ENCODE data around the gene SFT2D2. TPM values are rescaled to one million over a fixed set of nuclear protein-coding genes. Genes with fewer than 3 reads are reported as not detected.
A peak's percentile ranks its signal among the peaks of the same experiment; 100 is the strongest.

The SFT2D2 gene
- total RNA-seq, 2 donors from 2014 or later = 32.5 to 34.3 TPM

GRCh38 chr1:168221275-168221674 lies 4.5 kb upstream of the SFT2D2 start:
- peaks cover 10% of the 10 kb centered on the region for H3K27me3 Mint-ChIP-seq (ENCODE audit: insufficient read depth)
- Histone ChIP-seq H3K4me1 (ENCODE audit: control insufficient read depth, insufficient read depth, low read length) (peaks cover 4% of the 10 kb centered on the region), H3K9me3 (ENCODE audit: control insufficient read depth, low read length) (peaks cover 8% of the 10 kb centered on the region), H3K36me3 (ENCODE audit: control insufficient read depth, insufficient read depth, low read length) (no peaks in the 10 kb centered on the region), H3K9ac (ENCODE audit: extremely low read depth, low read length, poor library complexity, severe bottlenecking) (no peak overlapping the region), H3K4me3 (ENCODE audit: low read length) (no peak overlapping the region), H3K27me3 (ENCODE audit: control insufficient read depth, insufficient read depth, low read length, poor library complexity, severe bottlenecking) (no peaks in the 10 kb centered on the region), H3K27ac (ENCODE audit: low read depth, low read length) (no peak overlapping the region)
- no peaks in the 10 kb centered on the region for H3K36me3 Mint-ChIP-seq (ENCODE audit: low read depth)
- H3K4me3 Mint-ChIP-seq = no peak overlapping the region
- WGBS, 2 experiments (ENCODE audit: insufficient coverage in 1 of 2, insufficient read length in 1 of 2) = 90 to 92% methylated on average over 2 of the region's 2 CpGs
- TF ChIP-seq, protein P1, sequence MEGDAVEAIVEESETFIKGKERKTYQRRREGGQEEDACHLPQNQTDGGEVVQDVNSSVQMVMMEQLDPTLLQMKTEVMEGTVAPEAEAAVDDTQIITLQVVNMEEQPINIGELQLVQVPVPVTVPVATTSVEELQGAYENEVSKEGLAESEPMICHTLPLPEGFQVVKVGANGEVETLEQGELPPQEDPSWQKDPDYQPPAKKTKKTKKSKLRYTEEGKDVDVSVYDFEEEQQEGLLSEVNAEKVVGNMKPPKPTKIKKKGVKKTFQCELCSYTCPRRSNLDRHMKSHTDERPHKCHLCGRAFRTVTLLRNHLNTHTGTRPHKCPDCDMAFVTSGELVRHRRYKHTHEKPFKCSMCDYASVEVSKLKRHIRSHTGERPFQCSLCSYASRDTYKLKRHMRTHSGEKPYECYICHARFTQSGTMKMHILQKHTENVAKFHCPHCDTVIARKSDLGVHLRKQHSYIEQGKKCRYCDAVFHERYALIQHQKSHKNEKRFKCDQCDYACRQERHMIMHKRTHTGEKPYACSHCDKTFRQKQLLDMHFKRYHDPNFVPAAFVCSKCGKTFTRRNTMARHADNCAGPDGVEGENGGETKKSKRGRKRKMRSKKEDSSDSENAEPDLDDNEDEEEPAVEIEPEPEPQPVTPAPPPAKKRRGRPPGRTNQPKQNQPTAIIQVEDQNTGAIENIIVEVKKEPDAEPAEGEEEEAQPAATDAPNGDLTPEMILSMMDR (conservative IDR thresholded peaks at IDR 0.05) = no peak
- peaks cover 11% of the 10 kb centered on the region for H3K9me3 Mint-ChIP-seq
- DNase-seq = no peak
- no peak overlapping the region for H3K27ac Mint-ChIP-seq
- H3K4me1 Mint-ChIP-seq = peaks cover 6% of the 10 kb centered on the region

DNA sequence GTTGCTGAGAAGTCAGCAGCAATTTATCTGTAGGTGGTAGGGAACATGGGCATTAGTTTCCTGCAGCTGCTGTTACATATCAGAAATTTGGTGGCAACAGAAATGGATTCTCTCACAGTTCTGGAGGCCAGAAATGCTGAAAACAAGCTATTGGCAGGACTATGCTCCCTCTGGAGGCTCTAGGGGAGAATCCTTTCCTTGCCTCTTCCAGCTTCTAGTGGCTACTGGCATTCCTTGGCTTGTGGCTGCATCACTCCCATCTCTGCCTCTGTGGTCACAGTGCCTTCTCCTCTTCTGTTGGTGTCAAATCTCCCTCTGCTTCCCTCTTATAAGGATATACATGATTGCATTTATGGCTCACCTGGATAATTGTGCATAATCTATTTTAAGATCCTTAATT lies 2.5 kb upstream of the SFT2D2 start:
- no peak overlapping the region for H3K4me3 ChIP-seq (ENCODE audit: low read length)
- TF ChIP-seq, protein P1 (conservative IDR thresholded peaks at IDR 0.05) = no peak
- H3K27me3 ChIP-seq (ENCODE audit: control insufficient read depth, insufficient read depth, low read length, poor library complexity, severe bottlenecking) = no peaks in the 10 kb centered on the region
- H3K9me3 ChIP-seq (ENCODE audit: control insufficient read depth, low read length) = peaks cover 8% of the 10 kb centered on the region
- no peak overlapping the region for H3K27ac Mint-ChIP-seq
- peaks cover 20% of the 10 kb centered on the region for H3K4me1 Mint-ChIP-seq
- H3K27ac ChIP-seq (ENCODE audit: low read depth, low read length) = no peak overlapping the region
- H3K36me3 Mint-ChIP-seq (ENCODE audit: low read depth) = peaks cover 2% of the 10 kb centered on the region
- H3K9me3 Mint-ChIP-seq = peaks cover 11% of the 10 kb centered on the region
- H3K27me3 Mint-ChIP-seq (ENCODE audit: insufficient read depth) = peaks cover 10% of the 10 kb centered on the region
- H3K36me3 ChIP-seq (ENCODE audit: control insufficient read depth, insufficient read depth, low read length) = no peaks in the 10 kb centered on the region
- no peak overlapping the region for H3K4me3 Mint-ChIP-seq
- H3K9ac ChIP-seq (ENCODE audit: extremely low read depth, low read length, poor library complexity, severe bottlenecking) = no peak overlapping the region
- DNase-seq = no peak
- H3K4me1 ChIP-seq (ENCODE audit: control insufficient read depth, insufficient read depth, low read length) = peaks cover 4% of the 10 kb centered on the region

GRCh38 chr1:168223681-168224540 lies 1.9 kb upstream of the SFT2D2 start:
- TF ChIP-seq, protein P1 (conservative IDR thresholded peaks at IDR 0.05) = no peak
- peaks cover 4% of the 10 kb centered on the region for H3K4me1 ChIP-seq (ENCODE audit: control insufficient read depth, insufficient read depth, low read length)
- H3K4me1 Mint-ChIP-seq = peaks cover 20% of the 10 kb centered on the region
- peaks cover 2% of the 10 kb centered on the region for H3K36me3 Mint-ChIP-seq (ENCODE audit: low read depth)
- peaks cover 10% of the 10 kb centered on the region for H3K27me3 Mint-ChIP-seq (ENCODE audit: insufficient read depth)
- no peak overlapping the region for H3K27ac Mint-ChIP-seq
- no peak overlapping the region for H3K27ac ChIP-seq (ENCODE audit: low read depth, low read length)
- H3K27me3 ChIP-seq (ENCODE audit: control insufficient read depth, insufficient read depth, low read length, poor library complexity, severe bottlenecking) = no peaks in the 10 kb centered on the region
- DNase-seq = no peak
- peaks cover 3% of the 10 kb centered on the region for H3K36me3 ChIP-seq (ENCODE audit: control insufficient read depth, insufficient read depth, low read length)
- no peak overlapping the region for H3K9ac ChIP-seq (ENCODE audit: extremely low read depth, low read length, poor library complexity, severe bottlenecking)
- peaks cover 11% of the 10 kb centered on the region for H3K9me3 Mint-ChIP-seq
- H3K9me3 ChIP-seq (ENCODE audit: control insufficient read depth, low read length) = peaks cover 8% of the 10 kb centered on the region
- peak overlapping the region; percentile 85 for H3K4me3 ChIP-seq (ENCODE audit: low read length)
- no peak overlapping the region for H3K4me3 Mint-ChIP-seq
